Prostate gland (tissue), 2 donors: ENCODE measurements around the gene ST6GALNAC4. TPM values are rescaled to one million over a fixed set of nuclear protein-coding genes. Genes with fewer than 3 reads are reported as not detected.

ENCODE experiments used
- DNase-seq: peaks from one replicate; pipeline ENCODE4 v3.0.0-alpha.2; 2019; ENCODE audit warnings: low spot score
- H3K27ac ChIP-seq, 2 donors: fragments of 200-600 bp; sonication (generic); 2 replicates each; pipeline ENCODE4 v1.5.1; 2017 to 2019
- H3K27me3 ChIP-seq: fragments of 200-600 bp; sonication (generic); replicated peaks from 2 replicates; pipeline ENCODE4 v1.5.1; 2019; ENCODE audit not compliant: insufficient read depth
- H3K36me3 ChIP-seq, 2 donors: fragments of 200-600 bp; sonication (generic); 1 replicate in 1 of 2; 2 replicates in 1 of 2; pipeline versions ENCODE4 v1.5.1 to v1.8.1; 2017 to 2019
- H3K4me1 ChIP-seq: fragments of 200-600 bp; sonication (generic); replicated peaks from 2 replicates; pipeline ENCODE4 v1.5.1; 2019
- H3K4me3 ChIP-seq, 2 donors: fragments of 200-600 bp; sonication (generic); 2 replicates each; pipeline ENCODE4 v1.5.1; 2017 to 2019
- H3K9me3 ChIP-seq: fragments of 200-600 bp; sonication (generic); 2 replicates; pipeline ENCODE4 v1.5.1; 2017
- CTCF ChIP-seq, 4 experiments: fragments of 200-600 bp in 2 of 4; fragments of 450-650 bp in 2 of 4; sonication (generic) in 2 of 4; IDR thresholded peaks; 1 replicate in 3 of 4; 2 replicates in 1 of 4; pipeline ENCODE4 v1.5.1; 2016 to 2019; ENCODE audit warnings: antibody characterized with exemption in 4 of 4, mild to moderate bottlenecking in 2 of 4, moderate library complexity in 2 of 4
- POLR2A ChIP-seq: fragments of 450-650 bp; IDR thresholded peaks from one replicate; pipeline ENCODE4 v1.6.1; 2016; ENCODE audit warnings: antibody characterized with exemption, mild to moderate bottlenecking
- POLR2AphosphoS5 ChIP-seq: sonication (generic); formaldehyde crosslinking; IDR thresholded peaks from one replicate; pipeline ENCODE4 v1.6.1; 2017; ENCODE audit warnings: antibody characterized with exemption
- WGBS: methylation state at CpG from one replicate; pipeline ENCODE4 v1.1.5; 2018; 5-methylcytosine and 5-hydroxymethylcytosine counted together
- intact Hi-C: fragments of 100-400 bp; cut with DNase I; formaldehyde crosslinking; loops from one replicate; pipeline ENCODE4 v1.14.2; 2022
- total RNA-seq, 2 donors: library from RNA; depleted of rRNA; stranded (reverse); fragments of >200 nt; gene quantifications; one replicate each; pipeline ENCODE4 v1.1.0, GENCODE V29; 2016

The ST6GALNAC4 gene
- total RNA-seq, 2 donors from 2014 or later = 21.8 to 47.0 TPM

GRCh38 chr9:127921557-127922120, 4.8 kb upstream of the ST6GALNAC4 start:
- intact Hi-C loops = loop anchor here (2.0 kb wide), 2 partner anchors 187 to 331 kb away; partner anchors contain the start of gene TOR2A
- no peaks in the 10 kb centered on the region for H3K36me3 ChIP-seq
- no peak overlapping the region for H3K27ac ChIP-seq
- no peaks in the 10 kb centered on the region for H3K9me3 ChIP-seq
- peak; percentile 56 for DNase-seq
- 13% methylated on average over 39 of the region's 45 CpGs for WGBS
- H3K27me3 ChIP-seq = no peaks in the 10 kb centered on the region
- no peak overlapping the region for H3K4me3 ChIP-seq
- no peaks in the 10 kb centered on the region for H3K4me1 ChIP-seq
- TF ChIP-seq CTCF (IDR thresholded peaks at IDR 0.05) (peak; percentile 90 to 97 (median 96)), POLR2AphosphoS5 (peak; percentile 49), POLR2A (no peak)

DNA sequence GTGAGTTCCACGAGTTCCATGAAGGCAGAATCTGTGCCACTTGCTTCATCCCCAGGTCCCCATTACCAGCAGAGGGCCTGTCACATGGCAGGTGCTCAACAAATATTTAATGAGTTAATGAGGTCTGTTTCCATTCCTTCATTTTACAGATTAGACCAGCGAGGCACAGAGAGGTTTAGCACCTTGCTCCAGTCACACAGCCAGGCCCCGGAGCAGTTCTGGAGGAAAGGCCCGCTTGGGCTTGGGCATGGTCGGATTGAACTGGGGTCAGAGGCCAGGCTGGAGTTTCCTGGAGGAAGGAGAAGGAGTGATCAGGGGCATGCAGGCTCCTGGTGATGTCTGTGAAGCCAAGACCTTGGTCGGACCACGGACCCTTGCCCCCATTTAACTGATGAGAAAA, 4.0 kb upstream of the ST6GALNAC4 start:
- Histone ChIP-seq H3K9me3 (no peaks in the 10 kb centered on the region), H3K27ac (no peak overlapping the region), H3K27me3 (no peaks in the 10 kb centered on the region), H3K4me1 (no peaks in the 10 kb centered on the region), H3K4me3 (no peak overlapping the region), H3K36me3 (no peaks in the 10 kb centered on the region)
- no peak for DNase-seq
- TF ChIP-seq POLR2AphosphoS5 (no peak), POLR2A (no peak), CTCF (IDR thresholded peaks at IDR 0.05) (no peak)
- intact Hi-C loops = loop anchor here (2.0 kb wide), 2 partner anchors 186 to 330 kb away; partner anchors contain the start of gene TOR2A
- WGBS = 85% methylated on average over 7 of the region's 7 CpGs

DNA sequence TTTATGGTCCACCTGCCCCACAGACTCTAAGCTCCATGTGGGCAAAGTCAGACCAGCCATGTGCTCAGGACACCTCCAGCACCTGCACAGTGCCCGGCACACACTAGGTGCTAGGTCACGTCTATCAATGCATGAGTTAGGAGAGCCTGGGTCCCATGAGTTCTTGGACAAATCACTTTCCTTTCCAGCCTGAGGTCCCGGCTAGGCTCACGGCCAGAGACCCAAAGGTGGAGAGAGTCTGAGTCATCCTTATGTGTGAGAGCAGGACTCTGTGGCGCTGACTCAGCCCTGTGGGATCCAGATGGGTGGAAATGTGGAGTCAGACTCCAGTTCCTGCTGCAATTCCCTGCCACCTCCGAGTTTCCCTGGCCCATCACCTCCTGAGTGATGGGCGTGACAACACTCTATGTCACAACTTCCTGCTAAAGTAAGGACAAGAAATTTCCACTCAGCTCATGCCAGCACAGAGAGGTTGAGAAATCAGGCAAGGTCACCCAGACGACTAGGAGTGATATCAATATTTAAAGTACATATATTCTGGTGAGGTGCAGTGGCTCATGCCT, 2.5 kb upstream of the ST6GALNAC4 start:
- DNase-seq = peak; percentile 30
- no peak overlapping the region for H3K4me3 ChIP-seq
- no peaks in the 10 kb centered on the region for H3K27me3 ChIP-seq
- no peak for TF ChIP-seq CTCF (IDR thresholded peaks at IDR 0.05)
- TF ChIP-seq POLR2A = no peak
- TF ChIP-seq POLR2AphosphoS5 = peak; percentile 50
- no peaks in the 10 kb centered on the region for H3K36me3 ChIP-seq
- peak overlapping the region in 1 of 2 donors; percentile 21 for H3K27ac ChIP-seq
- no peaks in the 10 kb centered on the region for H3K4me1 ChIP-seq
- 56% methylated on average over 8 of the region's 8 CpGs for WGBS
- intact Hi-C loops = loop anchor here (5.0 to 10.0 kb wide), 4 partner anchors 117 to 415 kb away; partner anchors contain the start of genes CDK9, FPGS and STXBP1
- no peaks in the 10 kb centered on the region for H3K9me3 ChIP-seq

GRCh38 chr9:127918183-127919107, 1.6 kb upstream of the ST6GALNAC4 start:
- intact Hi-C loops = loop anchor here (5.0 to 10.0 kb wide), 4 partner anchors 116 to 414 kb away; partner anchors contain the start of genes CDK9, FPGS and STXBP1
- H3K4me1 ChIP-seq = no peaks in the 10 kb centered on the region
- 75% methylated on average over 8 of the region's 8 CpGs for WGBS

More at GRCh38 chr9:127918183-127919107, 1.6 kb upstream of the ST6GALNAC4 start:
- Histone ChIP-seq H3K27me3 (no peaks in the 10 kb centered on the region), H3K36me3 (no peaks in the 10 kb centered on the region), H3K4me3 (no peak overlapping the region), H3K9me3 (no peaks in the 10 kb centered on the region), H3K27ac (no peak overlapping the region)
- TF ChIP-seq POLR2AphosphoS5 = no peak
- TF ChIP-seq CTCF (IDR thresholded peaks at IDR 0.05) = no peak
- TF ChIP-seq POLR2A = no peak
- DNase-seq = no peak
